Mesodermal cell (in vitro differentiated cells): Measurements from ENCODE around the gene KATNB1.

Experiments used
- H3K27ac ChIP-seq: 2 replicates; pipeline ENCODE4 v1.7.0; 2013; ENCODE audit warnings: mild to moderate bottlenecking, low read depth, low read length, moderate library complexity; ENCODE audit not compliant: severe bottlenecking
- H3K36me3 ChIP-seq: 2 replicates; pipeline ENCODE4 v1.7.1; 2013; ENCODE audit warnings: mild to moderate bottlenecking, low read length, moderate library complexity; ENCODE audit not compliant: control insufficient read depth, insufficient read depth
- H3K4me1 ChIP-seq: one replicate; pipeline ENCODE4 v1.7.1; 2013; ENCODE audit warnings: mild to moderate bottlenecking, low read length; ENCODE audit not compliant: insufficient read depth, control insufficient read depth, poor library complexity, severe bottlenecking
- H3K4me3 ChIP-seq: 2 replicates; pipeline ENCODE4 v1.7.0; 2013; ENCODE audit warnings: low read length, control low read depth, mild to moderate bottlenecking; ENCODE audit not compliant: insufficient read depth, poor library complexity, severe bottlenecking; ENCODE audit errors: extremely low read depth
- H3K9me3 ChIP-seq: 2 replicates; pipeline ENCODE4 v1.7.1; 2013; ENCODE audit warnings: mild to moderate bottlenecking, low read length, moderate library complexity; ENCODE audit not compliant: control insufficient read depth
- WGBS, 2 experiments: methylation state at CpG; one replicate each; pipeline ENCODE4 v1.1.5; 2013; ENCODE audit warnings: missing lambda C conversion rate in 2 of 2; ENCODE audit not compliant: insufficient coverage in 2 of 2; 5-methylcytosine and 5-hydroxymethylcytosine counted together

KATNB1 gene

GRCh38 chr16:57734925-57735754 lies 430 bp upstream of the KATNB1 start:
- peaks cover 6% of the 10 kb centered on the region for H3K9me3 ChIP-seq
- H3K27ac ChIP-seq, result peak overlapping the region; percentile 93
- H3K4me1 ChIP-seq, result peaks cover 11% of the 10 kb centered on the region
- WGBS, 2 experiments, result 2% methylated on average over 38 to 39 of the region's 45 CpGs
- H3K36me3 ChIP-seq, result peaks cover 13% of the 10 kb centered on the region
- peak overlapping the region; percentile 81 for H3K4me3 ChIP-seq

- peaks cover 6% of the 10 kb centered on the region for H3K9me3 ChIP-seq
- WGBS, 2 experiments, result 23 to 28% methylated on average over 16 to 19 of the region's 23 CpGs
- H3K4me3 ChIP-seq, result peak overlapping the region; percentile 81
- H3K4me1 ChIP-seq, result peaks cover 7% of the 10 kb centered on the region
- H3K36me3 ChIP-seq, result peaks cover 17% of the 10 kb centered on the region
- H3K27ac ChIP-seq, result peak overlapping the region; percentile 93
Observed at GRCh38 chr16:57736419-57737351, 1.1 kb downstream of the KATNB1 start.

GRCh38 chr16:57738844-57739243 lies 3.3 kb downstream of the KATNB1 start:
- WGBS, 2 experiments, result 94 to 95% methylated on average over 6 to 7 of the region's 7 CpGs
- H3K27ac ChIP-seq, result no peak overlapping the region
- peaks cover 25% of the 10 kb centered on the region for H3K36me3 ChIP-seq
- H3K4me1 ChIP-seq, result peaks cover 7% of the 10 kb centered on the region
- no peak overlapping the region for H3K4me3 ChIP-seq
- H3K9me3 ChIP-seq, result no peaks in the 10 kb centered on the region

- WGBS, 2 experiments, result 92 to 93% methylated on average over 15 to 17 of the region's 18 CpGs
- H3K4me1 ChIP-seq, result peaks cover 7% of the 10 kb centered on the region
- no peak overlapping the region for H3K27ac ChIP-seq
- no peak overlapping the region for H3K4me3 ChIP-seq
- no peaks in the 10 kb centered on the region for H3K9me3 ChIP-seq
- peaks cover 33% of the 10 kb centered on the region for H3K36me3 ChIP-seq
Observed at GRCh38 chr16:57739756-57740422, 4.3 kb downstream of the KATNB1 start.

- 96 to 97% methylated on average over 20 to 23 of the region's 24 CpGs for WGBS, 2 experiments
- peaks cover 7% of the 10 kb centered on the region for H3K4me1 ChIP-seq
- no peak overlapping the region for H3K27ac ChIP-seq
- H3K36me3 ChIP-seq, result peaks cover 33% of the 10 kb centered on the region
- H3K4me3 ChIP-seq, result no peak overlapping the region
- H3K9me3 ChIP-seq, result no peaks in the 10 kb centered on the region
Observed at GRCh38 chr16:57740423-57741071, 5.0 kb downstream of the KATNB1 start.

GRCh38 chr16:57741660-57742191 lies 6.2 kb downstream of the KATNB1 start:
- Histone ChIP-seq H3K36me3 (peaks cover 33% of the 10 kb centered on the region), H3K27ac (no peak overlapping the region), H3K9me3 (no peaks in the 10 kb centered on the region), H3K4me3 (no peak overlapping the region), H3K4me1 (peaks cover 7% of the 10 kb centered on the region)
- 97 to 99% methylated on average over 9 to 10 of the region's 16 CpGs for WGBS, 2 experiments

- H3K27ac ChIP-seq, result no peak overlapping the region
- WGBS, 2 experiments, result 52 to 77% methylated on average over 2 to 3 of the region's 4 CpGs
Observed at GRCh38 chr16:57742543-57742942, 7.0 kb downstream of the KATNB1 start.

GRCh38 chr16:57743458-57743857 lies 7.9 kb downstream of the KATNB1 start:
- H3K4me1 ChIP-seq, result no peaks in the 10 kb centered on the region
- no peaks in the 10 kb centered on the region for H3K9me3 ChIP-seq
- no peak overlapping the region for H3K4me3 ChIP-seq
- no peak overlapping the region for H3K27ac ChIP-seq
- WGBS, 2 experiments, result 89 to 94% methylated on average over 6 to 8 of the region's 10 CpGs
- peaks cover 27% of the 10 kb centered on the region for H3K36me3 ChIP-seq

More at GRCh38 chr16:57742543-57742942, 7.0 kb downstream of the KATNB1 start:
- H3K9me3 ChIP-seq, result no peaks in the 10 kb centered on the region
- H3K36me3 ChIP-seq, result peaks cover 31% of the 10 kb centered on the region
- no peaks in the 10 kb centered on the region for H3K4me1 ChIP-seq
- no peak overlapping the region for H3K4me3 ChIP-seq

GRCh38 chr16:57743886-57744641 lies 8.5 kb downstream of the KATNB1 start:
- Histone ChIP-seq H3K4me3 (no peak overlapping the region), H3K4me1 (no peaks in the 10 kb centered on the region), H3K27ac (no peak overlapping the region), H3K36me3 (peaks cover 29% of the 10 kb centered on the region), H3K9me3 (no peaks in the 10 kb centered on the region)
- 93 to 96% methylated on average over 18 to 20 of the region's 23 CpGs for WGBS, 2 experiments
